NCI-H146 treated with DMSO at 0.1 percent for 48 hours (cell line): ENCODE measurements around the gene NNAT.

Experiments
- DNase-seq: peaks from one replicate; lab custom pipeline; 2025; ENCODE audit not compliant: unreplicated experiment; lab: John Stamatoyannopoulos, UW

NNAT gene

GRCh38 chr20:37501940-37502339 lies 19.1 kb upstream of the NNAT start:
- peak; percentile 39 for DNase-seq

GRCh38 chr20:37502654-37503053 lies 18.4 kb upstream of the NNAT start:
- no peak for DNase-seq

GRCh38 chr20:37503256-37503927 lies 17.7 kb upstream of the NNAT start:
- DNase-seq: no peak

DNA sequence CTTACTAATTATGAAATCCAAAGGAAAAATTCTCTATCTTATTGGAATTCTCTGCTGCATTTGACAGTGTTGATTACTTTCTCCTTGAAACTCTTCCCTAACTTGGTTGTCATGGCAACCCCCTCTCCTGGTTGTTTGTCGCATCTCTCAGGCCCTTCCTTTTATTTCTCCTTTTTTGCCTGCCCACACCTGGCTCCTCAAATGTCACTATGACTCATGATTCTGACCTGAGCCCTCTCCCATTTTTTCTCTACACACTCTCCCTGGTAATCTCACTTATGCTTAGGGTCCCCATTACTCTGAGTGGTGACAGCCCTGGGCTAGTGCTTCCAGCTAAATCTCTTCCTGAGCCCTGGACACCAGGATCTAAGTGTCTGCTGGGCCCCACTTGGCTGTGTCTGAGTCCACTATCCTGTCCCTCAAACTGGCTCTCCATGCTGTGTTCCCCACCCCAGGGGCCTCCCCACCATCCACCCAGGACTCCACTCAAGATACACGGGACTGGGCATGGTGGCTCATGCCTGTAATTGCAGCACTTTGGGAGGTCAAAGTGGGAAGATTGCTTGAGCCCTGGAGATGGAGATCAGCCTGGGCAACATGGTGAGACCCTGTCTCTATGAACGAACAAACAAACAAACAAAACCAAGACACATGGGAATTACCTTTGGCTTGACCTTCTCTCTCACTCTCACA lies 16.5 kb upstream of the NNAT start:
- no peak for DNase-seq

GRCh38 chr20:37505263-37506151 lies 15.5 kb upstream of the NNAT start:
- DNase-seq: no peak

DNA sequence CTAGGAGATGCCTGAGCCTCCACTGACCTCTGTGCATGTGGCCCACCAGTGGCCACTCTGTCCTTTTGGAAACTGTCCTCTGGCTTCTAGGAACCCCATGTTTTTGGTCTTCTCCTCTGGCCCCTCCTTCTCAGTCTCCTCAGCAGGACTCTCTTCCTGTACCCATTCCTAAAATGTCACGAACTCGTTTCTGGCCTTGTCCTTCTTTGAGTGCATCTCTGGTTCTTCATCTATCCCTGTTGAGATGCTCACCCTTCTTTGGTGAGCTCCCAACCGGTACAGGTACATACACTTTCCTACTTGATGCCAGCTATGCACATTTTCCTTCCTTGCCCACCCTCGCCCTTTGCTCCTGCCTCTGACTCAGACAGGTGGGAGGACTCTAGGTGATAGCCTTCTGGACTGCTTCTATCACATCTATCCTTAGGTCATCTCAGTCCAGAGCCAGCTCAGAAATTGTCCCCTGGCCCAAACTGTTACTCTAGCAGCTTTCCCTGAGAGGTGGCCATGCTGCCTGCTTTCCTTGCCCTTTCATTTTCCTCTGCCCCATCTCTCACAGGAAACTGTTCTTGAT lies 14.8 kb upstream of the NNAT start:
- DNase-seq: no peak

DNA sequence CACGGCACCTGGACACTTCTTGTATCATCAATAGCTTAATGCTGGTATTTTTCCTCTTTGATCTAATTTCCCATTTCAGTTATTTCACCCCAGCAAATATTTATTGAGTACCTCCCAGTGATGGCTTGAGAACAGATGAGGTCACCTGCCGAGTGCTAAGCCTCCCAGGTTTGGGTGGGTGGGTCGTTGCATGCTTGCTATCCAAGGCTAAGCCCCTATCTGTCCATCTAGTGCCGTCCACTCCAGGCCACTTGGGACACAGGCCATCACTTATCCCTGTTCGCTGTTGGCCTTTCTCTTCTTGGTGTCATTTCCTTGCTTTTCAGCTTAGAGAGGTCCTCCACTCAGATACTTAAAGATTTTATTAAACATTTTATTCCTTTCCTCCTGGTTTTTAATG lies 10.8 kb upstream of the NNAT start:
- no peak for DNase-seq

GRCh38 chr20:37511610-37512275 lies 9.3 kb upstream of the NNAT start:
- no peak for DNase-seq

DNA sequence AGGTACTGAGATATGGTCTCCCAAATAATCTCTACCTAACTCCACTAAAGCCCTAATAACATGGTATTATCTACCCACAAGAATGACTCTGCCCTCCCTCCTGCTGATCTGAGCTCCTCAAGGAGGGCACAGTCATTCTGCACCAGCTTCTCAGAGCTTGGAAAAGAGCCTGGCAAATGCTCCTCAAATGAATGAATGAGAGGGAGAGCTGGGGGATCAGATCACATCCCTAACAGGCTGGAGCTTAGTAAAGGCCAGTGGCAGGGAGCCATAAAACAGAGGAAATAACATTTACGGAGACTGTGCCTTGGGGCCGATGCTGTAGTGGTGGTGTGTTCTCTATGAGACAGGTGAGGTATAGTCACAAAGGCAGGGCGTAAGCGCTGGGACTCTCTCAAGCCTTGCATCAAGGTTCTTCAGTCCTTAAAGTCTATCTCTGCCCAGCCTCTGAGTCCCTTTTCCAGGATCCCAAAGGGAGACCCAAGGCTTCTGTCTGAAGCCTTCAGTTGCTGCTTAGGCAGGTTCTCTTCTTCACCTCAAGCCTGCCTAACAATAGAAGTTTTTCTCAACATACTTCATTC lies 7.2 kb upstream of the NNAT start:
- no peak for DNase-seq

DNA sequence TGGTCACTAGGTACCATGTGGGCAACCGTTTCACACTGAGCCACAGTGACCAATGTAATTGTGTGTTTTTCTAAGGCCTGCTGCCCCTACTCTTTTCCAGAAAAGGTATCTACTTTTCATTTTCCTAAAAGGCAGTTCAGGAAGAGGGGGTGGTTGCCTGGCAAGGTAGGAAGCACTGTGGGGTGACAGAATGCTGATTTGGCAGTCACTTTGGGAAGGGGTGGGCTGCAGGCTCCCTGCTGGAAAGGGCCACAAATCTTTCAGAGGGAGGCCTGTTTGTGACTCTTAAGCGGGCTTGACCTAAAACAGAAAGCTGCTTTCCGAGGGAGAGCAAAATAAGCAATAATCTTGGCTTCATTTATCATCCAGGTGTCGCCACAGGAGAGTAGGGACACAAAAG lies 5.2 kb upstream of the NNAT start:
- DNase-seq: no peak

GRCh38 chr20:37516811-37517750 lies 4.0 kb upstream of the NNAT start:
- no peak for DNase-seq

DNA sequence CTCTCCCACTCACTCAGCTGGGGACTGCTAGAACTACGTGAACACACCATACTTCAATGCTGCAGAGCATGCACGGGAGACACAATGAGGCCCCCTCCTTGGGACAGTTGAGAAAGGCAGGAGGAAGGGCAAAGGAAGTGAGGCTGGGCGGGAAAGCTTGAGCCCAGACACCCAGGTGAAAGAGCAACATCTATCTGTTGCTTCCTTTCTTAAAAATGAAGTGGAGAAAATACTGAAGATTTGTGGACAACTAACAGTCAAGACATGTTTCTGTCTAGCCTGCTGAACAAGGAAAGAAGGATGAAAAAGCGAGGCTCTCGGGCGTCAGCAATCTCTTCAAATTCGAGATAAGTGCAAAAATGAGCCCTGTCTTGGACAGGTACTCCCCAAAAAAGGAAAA lies 3.0 kb upstream of the NNAT start:
- no peak for DNase-seq

- DNase-seq: peak; percentile 81
Measured at GRCh38 chr20:37518606-37519507, 2.2 kb upstream of the NNAT start.

DNA sequence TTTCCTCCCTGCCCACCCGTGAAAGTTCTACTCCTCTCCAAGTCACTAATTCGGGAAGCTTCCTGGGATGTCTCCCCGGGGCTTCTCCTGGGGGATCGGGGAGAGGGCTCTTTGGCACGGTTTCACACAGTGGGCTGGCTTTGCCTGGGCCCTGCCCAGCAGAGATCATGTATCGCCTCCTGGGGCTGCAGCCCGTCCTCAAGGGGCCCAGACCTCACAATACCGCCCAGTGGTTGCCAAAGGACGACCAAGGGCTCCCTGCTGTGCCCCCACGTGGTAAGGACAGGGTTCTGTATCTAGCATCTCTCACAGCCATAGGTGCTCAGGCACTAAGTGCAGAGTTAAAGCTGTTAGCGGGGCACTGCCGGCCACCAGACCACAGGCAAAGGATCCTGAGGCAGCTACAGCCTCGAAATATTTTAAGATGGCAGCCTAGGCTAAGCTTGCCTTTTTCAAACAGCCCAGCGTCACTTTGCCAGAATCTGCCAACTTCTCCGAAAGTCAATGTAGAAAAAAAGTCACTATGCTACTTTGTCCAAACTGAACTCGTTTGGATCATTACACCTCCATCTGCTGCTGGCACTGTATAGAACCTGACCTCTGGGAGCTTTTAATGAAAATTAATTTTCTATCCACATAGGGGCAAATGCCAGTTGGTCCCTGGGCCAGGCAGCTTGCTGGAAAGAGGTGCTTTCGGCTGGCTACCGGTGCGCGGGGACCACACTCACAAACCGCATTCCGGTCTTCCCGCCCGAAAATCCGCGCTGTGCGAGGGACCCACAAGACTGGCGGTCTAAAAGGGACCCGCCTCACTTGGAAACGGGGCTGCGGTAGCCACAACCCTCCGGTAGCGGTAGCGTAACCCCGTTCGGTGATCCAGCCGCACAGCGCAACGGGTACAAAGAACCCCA lies 1.3 kb upstream of the NNAT start:
- DNase-seq: peak; percentile 92

DNA sequence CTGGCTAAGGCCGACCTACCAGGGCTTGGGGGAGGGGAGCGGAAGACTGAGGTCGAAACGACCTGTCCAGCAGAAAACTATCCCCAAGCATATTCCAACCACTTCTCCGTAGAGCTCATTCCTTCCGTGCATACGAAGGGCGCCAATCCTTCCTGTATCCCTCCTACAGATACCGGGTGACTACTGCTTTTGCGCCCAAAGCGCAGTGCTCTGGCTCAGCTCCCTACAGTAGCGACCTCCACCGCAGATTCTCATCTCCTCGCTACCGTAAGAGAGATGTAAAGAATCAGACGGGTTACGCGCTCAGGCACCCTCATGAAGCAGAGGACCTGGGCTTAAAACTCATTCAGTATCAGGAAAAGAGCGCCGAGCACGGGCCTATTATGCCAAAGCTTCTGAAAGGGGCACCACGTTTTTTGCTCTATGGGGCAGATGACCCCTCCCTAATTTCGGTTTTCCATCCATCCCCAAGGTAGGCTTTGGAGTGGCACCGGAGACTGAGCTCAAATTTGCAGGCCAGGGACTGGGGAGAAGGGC lies 563 bp upstream of the NNAT start:
- DNase-seq: no peak

GRCh38 chr20:37522260-37523011 lies 1.4 kb downstream of the NNAT start:
- no peak for DNase-seq

DNA sequence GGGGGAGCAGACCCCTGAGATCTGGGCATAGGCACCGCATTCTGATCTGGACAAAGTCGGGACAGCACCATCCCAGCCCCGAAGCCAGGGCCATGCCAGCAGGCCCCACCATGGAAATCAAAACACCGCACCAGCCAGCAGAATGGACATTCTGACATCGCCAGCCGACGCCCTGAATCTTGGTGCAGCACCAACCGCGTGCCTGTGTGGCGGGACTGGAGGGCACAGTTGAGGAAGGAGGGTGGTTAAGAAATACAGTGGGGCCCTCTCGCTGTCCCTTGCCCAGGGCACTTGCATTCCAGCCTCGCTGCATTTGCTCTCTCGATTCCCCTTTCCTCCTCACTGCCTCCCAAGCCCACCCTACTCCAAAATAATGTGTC lies 2.0 kb downstream of the NNAT start:
- no peak for DNase-seq
